Measurements from ENCODE around the gene PAK3. TPM values are rescaled to one million over a fixed set of nuclear protein-coding genes. Genes with fewer than 3 reads are reported as not detected.
A peak's percentile ranks its signal among the peaks of the same experiment; 100 is the strongest.

PAK3 gene
- total RNA-seq (2012; rRNA removed), result 0.36 and 0.56 TPM in 2 replicates
- 0.19 and 0.22 TPM in 2 replicates for polyA plus RNA-seq (2012; rRNA removed)
- polyA plus RNA-seq (2012; cell fraction: cytosol; rRNA removed), result 0.03 and 0.05 TPM in 2 replicates
- 0.23 and 0.39 TPM in 2 replicates for polyA plus RNA-seq (2012; cell fraction: nucleus; rRNA removed; ENCODE audit: low replicate concordance)
- Bru-seq, nascent RNA, result percentile 18 among the genes with signal in this experiment
- percentile 25 among the genes with signal in this experiment for BruChase-seq, experiment 1, labeled RNA remaining after a 6-hour chase
- BruChase-seq, experiment 2, labeled RNA remaining after a 2-hour chase, result percentile 24 among the genes with signal in this experiment
- long read RNA-seq, partial matches to known transcripts, result 0 of 2 reads
- long read RNA-seq, other reads (novel, unspliced or antisense), result 2 of 2 reads

GRCh38 chrX:111095974-111096895 is at the start of gene PAK3:
PAK3 (plus strand) TSS chrX:111096191; CDS start chrX:111123104, 26,913 bp downstream.
- peaks cover 14% of the 10 kb centered on the region for H3K27me3 ChIP-seq (ENCODE audit: control insufficient read depth, insufficient read depth, low read length)
- DNase-seq (peak; percentile 64), ATAC-seq (ENCODE audit: low read depth) (peak; percentile 84)
- H3K4me2 ChIP-seq (ENCODE audit: low read depth, low read length), result peak within 1 kb of the TSS; percentile 67
- no peaks in the 10 kb centered on the region for H3K36me3 ChIP-seq (ENCODE audit: control insufficient read depth, insufficient read depth, low read length)
- POLR2A ChIA-PET (ENCODE audit: unreplicated experiment), result no interaction called here
- no TSS peak for BruUV-seq (replicated peaks)
- dilution Hi-C loops (cut with HindIII; ENCODE audit: low sequenced_read_pairs, unreplicated experiment), result no loop called here
- H3K56ac ChIP-seq (ENCODE audit: extremely low read depth, insufficient read depth, low read length), result no peak within 1 kb of the TSS
- no peak within 1 kb of the TSS for H2BK120ac ChIP-seq (ENCODE audit: low read depth, low read length)
- peak within 1 kb of the TSS; percentile 79 for H2AFZ ChIP-seq (replicated peaks; ENCODE audit: low read length, poor library complexity)
- no peak within 1 kb of the TSS for H3K9ac ChIP-seq (ENCODE audit: low read depth, low read length)
- in situ Hi-C loops (cut with MboI; ENCODE audit: low sequenced_read_pairs), result no loop called here
- H3K18ac ChIP-seq (ENCODE audit: low read depth, low read length), result no peak within 1 kb of the TSS
- no peaks in the 10 kb centered on the region for H3K9me3 ChIP-seq (ENCODE audit: control insufficient read depth, insufficient read depth, low read length)
- no peak within 1 kb of the TSS for H3K27ac ChIP-seq (ENCODE audit: insufficient read depth, low read length)
- H2AK5ac ChIP-seq (ENCODE audit: low read depth, low read length), result no peak within 1 kb of the TSS
- no peak within 1 kb of the TSS for H2BK5ac ChIP-seq (ENCODE audit: low read depth, low read length, poor library complexity, severe bottlenecking)
- whole genome bisulfite sequencing, 2 experiments (ENCODE audit: extremely low coverage in 2 of 2, insufficient read length in 1 of 2), result 10% methylated on average over 2 of the region's 51 CpGs; no CpG with 5 or more reads in 1 of the 2 experiments
- H4K20me1 ChIP-seq (ENCODE audit: insufficient read depth, low read length), result no peaks in the 10 kb centered on the region; the same call in 1 of the 2 replicates
- H2BK15ac ChIP-seq (ENCODE audit: low read depth, low read length), result no peak within 1 kb of the TSS
- H4K91ac ChIP-seq (ENCODE audit: insufficient read depth, low read depth, low read length), result no peak within 1 kb of the TSS
- peak within 1 kb of the TSS; percentile 63 for H2AK9ac ChIP-seq (replicated peaks; ENCODE audit: low read depth, low read length, poor library complexity)
- H2BK20ac ChIP-seq (ENCODE audit: low read depth, low read length), result no peak within 1 kb of the TSS
- peak within 1 kb of the TSS; percentile 32 for H3K4me3 ChIP-seq (ENCODE audit: insufficient read depth, low read depth, low read length)
- no peak within 1 kb of the TSS for H3K4ac ChIP-seq (ENCODE audit: low read depth, low read length)
- H3K9me1 ChIP-seq (ENCODE audit: insufficient read depth, low read length), result no peaks in the 10 kb centered on the region
- TF ChIP-seq RFX5 (IDR thresholded peaks at IDR 0.05; ENCODE audit: low read depth, low read length) (peak; percentile 65), CEBPB (IDR thresholded peaks at IDR 0.05; ENCODE audit: low read depth, low read length) (peak; percentile 63; the same call in 1 of the 2 replicates), CTCF (conservative IDR thresholded peaks at IDR 0.05; ENCODE audit: low read depth, low read length) (no peak)
- no peak within 1 kb of the TSS for H3K23ac ChIP-seq (ENCODE audit: low read depth, low read length)
- CTCF ChIA-PET, result interaction anchor here (0.8 kb wide), 1 partner anchor 9 kb away, joined by 4 read pairs; no protein-coding TSS in a partner anchor
- no peak within 1 kb of the TSS for H4K8ac ChIP-seq (ENCODE audit: low read depth in 2 of 2, low read length in 2 of 2)
- no peak within 1 kb of the TSS for H4K5ac ChIP-seq (ENCODE audit: low read depth, low read length)
- intact Hi-C loops (cut with micrococcal nuclease), result no loop called here
- H3K14ac ChIP-seq (replicated peaks; ENCODE audit: low read depth, low read length), result no peak within 1 kb of the TSS
- no peaks in the 10 kb centered on the region for H3K4me1 ChIP-seq (ENCODE audit: control insufficient read depth, insufficient read depth, low read length)
- H3K79me1 ChIP-seq (ENCODE audit: low read depth in 1 of 2, low read length in 2 of 2), result no peaks in the 10 kb centered on the region
